Sciatic nerve (tissue), 2 donors: ENCODE data around the gene ESRRB. TPM values are rescaled to one million over a fixed set of nuclear protein-coding genes. Genes with fewer than 3 reads are reported as not detected.

ENCODE experiments used
- ATAC-seq: fragments of 200-7000 bp; cut with Tn5 transposase; one replicate; pipeline ENCODE4 v1.9.1; 2020; ENCODE audit warnings: mild to moderate bottlenecking, moderate library complexity
- DNase-seq: peaks from one replicate; pipeline ENCODE4 v3.0.0-alpha.2; 2020; ENCODE audit warnings: low spot score
- intact Hi-C: fragments of 100-400 bp; cut with DNase I; formaldehyde crosslinking; loops from one replicate; pipeline ENCODE4 v1.14.2; 2022
- total RNA-seq: library from RNA; stranded (reverse); fragmentation: NEBNext Ultra II Directional; extraction: Animal tissue kit (Norgen Biotek cat#: 25700); gene quantifications from one replicate; pipeline ENCODE4 v1.2.1, GENCODE V29; 2021
- donor health status: DM: no; HTN: no; CAD: no.
- donor health status: DM: no; HTN: no; CAD: no.

The ESRRB gene
- 0.18 TPM for total RNA-seq

- intact Hi-C loops = loop anchor here (5.0 kb wide), 1 partner anchor 146 kb away; no protein-coding TSS in a partner anchor
- ATAC-seq (no peak), DNase-seq (no peak)
Measured at GRCh38 chr14:76375947-76376404, at the start of gene ESRRB. Gene ESRRB (plus strand): TSS chr14:76376137. CDS start chr14:76376402, 265 bp downstream.

- no peak for DNase-seq
- no peak for ATAC-seq
- intact Hi-C loops = no loop called here
Measured at GRCh38 chr14:76326918-76327689, 48.8 kb upstream of the ESRRB start.

- no peak for DNase-seq
- no peak for ATAC-seq
- intact Hi-C loops = no loop called here
Measured at GRCh38 chr14:76328457-76329137, 47.3 kb upstream of the ESRRB start.

- no peak for DNase-seq
- ATAC-seq = no peak
- intact Hi-C loops = no loop called here
Measured at GRCh38 chr14:76329154-76329928, 46.6 kb upstream of the ESRRB start.

- intact Hi-C loops = no loop called here
- DNase-seq (no peak), ATAC-seq (no peak)
Measured at GRCh38 chr14:76329951-76330350, 46.0 kb upstream of the ESRRB start.

GRCh38 chr14:76330411-76331327, 45.3 kb upstream of the ESRRB start:
- DNase-seq (no peak), ATAC-seq (no peak)
- intact Hi-C loops = no loop called here

GRCh38 chr14:76331328-76332011, 44.5 kb upstream of the ESRRB start:
- DNase-seq (no peak), ATAC-seq (no peak)
- intact Hi-C loops = no loop called here

- intact Hi-C loops = no loop called here
- DNase-seq = no peak
- no peak for ATAC-seq
Measured at GRCh38 chr14:76333664-76334063, 42.3 kb upstream of the ESRRB start.

- ATAC-seq = no peak
- DNase-seq = no peak
- intact Hi-C loops = no loop called here
Measured at GRCh38 chr14:76334316-76334715, 41.6 kb upstream of the ESRRB start.

- no peak for ATAC-seq
- intact Hi-C loops = no loop called here
Measured at GRCh38 chr14:76336876-76337275, 39.1 kb upstream of the ESRRB start.

GRCh38 chr14:76337635-76338545, 38.0 kb upstream of the ESRRB start:
- intact Hi-C loops = no loop called here
- ATAC-seq (no peak), DNase-seq (no peak)

More at GRCh38 chr14:76336876-76337275, 39.1 kb upstream of the ESRRB start:
- DNase-seq = no peak

- no peak for ATAC-seq
- no peak for DNase-seq
- intact Hi-C loops = no loop called here
Measured at GRCh38 chr14:76339728-76340615, 36.0 kb upstream of the ESRRB start.

- DNase-seq = no peak
- ATAC-seq = no peak
- intact Hi-C loops = no loop called here
Measured at GRCh38 chr14:76343386-76343785, 32.6 kb upstream of the ESRRB start.

- no peak for ATAC-seq
- intact Hi-C loops = no loop called here
- DNase-seq = no peak
Measured at GRCh38 chr14:76346391-76347160, 29.4 kb upstream of the ESRRB start.

- ATAC-seq (peak; percentile 36), DNase-seq (no peak)
- intact Hi-C loops = no loop called here
Measured at GRCh38 chr14:76348898-76349297, 27.0 kb upstream of the ESRRB start.
